Endodermal cell (in vitro differentiated cells): ENCODE results near the gene BRD1. TPM values are rescaled to one million over a fixed set of nuclear protein-coding genes. Genes with fewer than 3 reads are reported as not detected.

Experiments
- DNase-seq: peaks from one replicate; pipeline ENCODE4 v3.0.0-alpha.2; 2017
- H3K27ac ChIP-seq: 2 replicates; pipeline ENCODE4 v1.5.1; 2013; ENCODE audit warnings: mild to moderate bottlenecking, low read depth, low read length, moderate library complexity
- H3K27me3 ChIP-seq: 2 replicates; pipeline ENCODE4 v1.6.1; 2013; ENCODE audit warnings: mild to moderate bottlenecking, low read length, moderate library complexity; ENCODE audit not compliant: insufficient read depth, control insufficient read depth, poor library complexity, severe bottlenecking
- H3K36me3 ChIP-seq: 2 replicates; pipeline ENCODE4 v1.7.0; 2013; ENCODE audit warnings: mild to moderate bottlenecking, low read length, moderate library complexity; ENCODE audit not compliant: control insufficient read depth, insufficient read depth
- H3K4me1 ChIP-seq: one replicate; pipeline ENCODE4 v1.7.0; 2013; ENCODE audit warnings: low read length; ENCODE audit not compliant: control insufficient read depth, insufficient read depth
- H3K4me3 ChIP-seq: 2 replicates; pipeline ENCODE4 v1.5.1; 2013; ENCODE audit warnings: mild to moderate bottlenecking, low read length, moderate library complexity
- H3K9ac ChIP-seq: 2 replicates; pipeline ENCODE4 v1.6.1; 2013; ENCODE audit warnings: mild to moderate bottlenecking, low read length, moderate library complexity; ENCODE audit not compliant: poor library complexity, severe bottlenecking; ENCODE audit errors: extremely low read depth
- H3K9me3 ChIP-seq: 2 replicates; pipeline ENCODE4 v1.6.1; 2013; ENCODE audit warnings: mild to moderate bottlenecking, low read length, moderate library complexity; ENCODE audit not compliant: control insufficient read depth
- H3K27ac Mint-ChIP-seq: 2 replicates; pipeline ENCODE4 v1.8.0; 2020; ENCODE audit warnings: mixed read lengths
- H3K27me3 Mint-ChIP-seq: 2 replicates; pipeline ENCODE4 v1.8.0; 2021; ENCODE audit warnings: mild to moderate bottlenecking, mixed read lengths; ENCODE audit not compliant: insufficient read depth
- H3K36me3 Mint-ChIP-seq: 2 replicates; pipeline ENCODE4 v1.8.0; 2020; ENCODE audit warnings: low read depth, mixed read lengths
- H3K4me1 Mint-ChIP-seq: 2 replicates; pipeline ENCODE4 v1.8.0; 2020; ENCODE audit warnings: mixed read lengths
- H3K4me3 Mint-ChIP-seq: 2 replicates; pipeline ENCODE4 v1.8.0; 2020; ENCODE audit warnings: mild to moderate bottlenecking, moderate library complexity, mixed read lengths
- H3K9me3 Mint-ChIP-seq: 2 replicates; pipeline ENCODE4 v1.8.0; 2020; ENCODE audit warnings: mild to moderate bottlenecking, mixed read lengths
- WGBS, 2 experiments: methylation state at CpG; one replicate each; pipeline versions ENCODE4 v1.1.5 to v1.1.7; 2013; ENCODE audit warnings: missing lambda C conversion rate in 2 of 2, mixed read lengths in 1 of 2; ENCODE audit not compliant: insufficient coverage in 1 of 2, insufficient read length in 1 of 2; 5-methylcytosine and 5-hydroxymethylcytosine counted together
- total RNA-seq, 2 donors: library from RNA; stranded (reverse); fragmentation: NEBNext Ultra II Directional in 1 of 2; extraction: Animal tissue kit (Norgen Biotek cat#: 25700) in 1 of 2; gene quantifications; 2 replicates in 1 of 2; 3 replicates in 1 of 2; pipeline ENCODE4 v1.2.1, GENCODE V29; 2021
- TF ChIP-seq, protein P1 (sequence below): fragments of 200-600 bp; sonication (generic); conservative IDR thresholded peaks from 2 replicates; pipeline ENCODE4 v1.5.0; 2021; ENCODE audit warnings: antibody characterized with exemption, mild to moderate bottlenecking

The BRD1 gene
- total RNA-seq, 2 donors from 2014 or later = 49.5 to 54.9 TPM

DNA sequence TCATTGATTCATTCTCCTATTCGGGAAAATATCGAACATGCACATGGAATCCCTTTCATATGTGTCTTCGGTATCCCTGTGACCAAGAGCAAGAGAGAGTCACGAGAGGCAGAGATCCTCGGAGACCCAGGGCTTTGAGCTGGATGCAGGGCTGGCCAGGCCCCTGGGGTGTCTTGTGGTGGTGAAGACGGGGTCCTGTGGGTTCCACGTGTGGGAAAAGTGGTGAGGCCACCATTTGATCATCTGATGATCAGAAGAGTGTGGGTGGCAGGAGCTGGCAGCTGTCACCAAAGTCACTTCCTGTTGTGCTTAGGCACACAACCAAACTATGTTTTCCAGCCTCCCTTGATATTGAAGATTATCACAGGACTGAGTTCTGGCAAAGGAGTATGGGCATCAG lies 94.0 kb downstream of the BRD1 start:
- H3K27ac ChIP-seq = no peak overlapping the region
- H3K27me3 ChIP-seq = peaks cover 19% of the 10 kb centered on the region
- H3K9me3 ChIP-seq = no peaks in the 10 kb centered on the region
- Mint-ChIP-seq H3K4me3 (no peak overlapping the region), H3K4me1 (no peaks in the 10 kb centered on the region), H3K36me3 (no peaks in the 10 kb centered on the region), H3K27me3 (peaks cover 3% of the 10 kb centered on the region), H3K27ac (no peak overlapping the region), H3K9me3 (peaks cover 15% of the 10 kb centered on the region)
- no peak overlapping the region for H3K9ac ChIP-seq
- DNase-seq = peak; percentile 13
- no peak overlapping the region for H3K4me3 ChIP-seq
- H3K36me3 ChIP-seq = no peaks in the 10 kb centered on the region
- TF ChIP-seq, protein P1, sequence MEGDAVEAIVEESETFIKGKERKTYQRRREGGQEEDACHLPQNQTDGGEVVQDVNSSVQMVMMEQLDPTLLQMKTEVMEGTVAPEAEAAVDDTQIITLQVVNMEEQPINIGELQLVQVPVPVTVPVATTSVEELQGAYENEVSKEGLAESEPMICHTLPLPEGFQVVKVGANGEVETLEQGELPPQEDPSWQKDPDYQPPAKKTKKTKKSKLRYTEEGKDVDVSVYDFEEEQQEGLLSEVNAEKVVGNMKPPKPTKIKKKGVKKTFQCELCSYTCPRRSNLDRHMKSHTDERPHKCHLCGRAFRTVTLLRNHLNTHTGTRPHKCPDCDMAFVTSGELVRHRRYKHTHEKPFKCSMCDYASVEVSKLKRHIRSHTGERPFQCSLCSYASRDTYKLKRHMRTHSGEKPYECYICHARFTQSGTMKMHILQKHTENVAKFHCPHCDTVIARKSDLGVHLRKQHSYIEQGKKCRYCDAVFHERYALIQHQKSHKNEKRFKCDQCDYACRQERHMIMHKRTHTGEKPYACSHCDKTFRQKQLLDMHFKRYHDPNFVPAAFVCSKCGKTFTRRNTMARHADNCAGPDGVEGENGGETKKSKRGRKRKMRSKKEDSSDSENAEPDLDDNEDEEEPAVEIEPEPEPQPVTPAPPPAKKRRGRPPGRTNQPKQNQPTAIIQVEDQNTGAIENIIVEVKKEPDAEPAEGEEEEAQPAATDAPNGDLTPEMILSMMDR = no peak
- no peaks in the 10 kb centered on the region for H3K4me1 ChIP-seq
- WGBS, 2 experiments = 81 to 87% methylated on average over 5 to 7 of the region's 7 CpGs

DNA sequence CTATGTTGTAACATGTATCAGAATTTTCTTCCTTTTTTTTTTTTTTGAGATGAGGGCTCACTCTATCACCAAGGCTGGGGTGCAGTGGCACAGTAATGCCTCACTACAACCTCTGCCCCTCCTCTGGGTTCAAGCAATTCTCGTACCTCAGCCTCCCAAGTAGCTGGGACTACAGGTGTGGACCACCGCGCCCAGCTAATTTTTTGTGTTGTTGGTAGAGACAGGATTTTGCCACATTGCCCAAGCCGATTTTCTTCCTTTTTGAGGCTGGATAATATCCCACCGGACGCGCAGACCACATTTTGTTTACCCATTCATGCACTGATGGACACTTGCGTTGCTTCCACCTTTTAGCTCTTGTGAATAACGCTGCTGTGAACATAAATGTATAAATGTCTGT lies 97.0 kb downstream of the BRD1 start:
- no peak for DNase-seq
- no peaks in the 10 kb centered on the region for H3K9me3 ChIP-seq
- no peak overlapping the region for H3K27ac Mint-ChIP-seq
- peaks cover 37% of the 10 kb centered on the region for H3K27me3 ChIP-seq
- H3K27me3 Mint-ChIP-seq = peaks cover 13% of the 10 kb centered on the region
- no peaks in the 10 kb centered on the region for H3K36me3 ChIP-seq
- no peak overlapping the region for H3K4me3 Mint-ChIP-seq
- TF ChIP-seq, protein P1 = no peak
- H3K36me3 Mint-ChIP-seq = no peaks in the 10 kb centered on the region
- H3K9me3 Mint-ChIP-seq = peaks cover 4% of the 10 kb centered on the region
- H3K4me1 ChIP-seq = no peaks in the 10 kb centered on the region
- H3K9ac ChIP-seq = no peak overlapping the region
- 85 to 91% methylated on average over 9 of the region's 9 CpGs for WGBS, 2 experiments
- no peak overlapping the region for H3K4me3 ChIP-seq
- H3K4me1 Mint-ChIP-seq = no peaks in the 10 kb centered on the region
- H3K27ac ChIP-seq = no peak overlapping the region

DNA sequence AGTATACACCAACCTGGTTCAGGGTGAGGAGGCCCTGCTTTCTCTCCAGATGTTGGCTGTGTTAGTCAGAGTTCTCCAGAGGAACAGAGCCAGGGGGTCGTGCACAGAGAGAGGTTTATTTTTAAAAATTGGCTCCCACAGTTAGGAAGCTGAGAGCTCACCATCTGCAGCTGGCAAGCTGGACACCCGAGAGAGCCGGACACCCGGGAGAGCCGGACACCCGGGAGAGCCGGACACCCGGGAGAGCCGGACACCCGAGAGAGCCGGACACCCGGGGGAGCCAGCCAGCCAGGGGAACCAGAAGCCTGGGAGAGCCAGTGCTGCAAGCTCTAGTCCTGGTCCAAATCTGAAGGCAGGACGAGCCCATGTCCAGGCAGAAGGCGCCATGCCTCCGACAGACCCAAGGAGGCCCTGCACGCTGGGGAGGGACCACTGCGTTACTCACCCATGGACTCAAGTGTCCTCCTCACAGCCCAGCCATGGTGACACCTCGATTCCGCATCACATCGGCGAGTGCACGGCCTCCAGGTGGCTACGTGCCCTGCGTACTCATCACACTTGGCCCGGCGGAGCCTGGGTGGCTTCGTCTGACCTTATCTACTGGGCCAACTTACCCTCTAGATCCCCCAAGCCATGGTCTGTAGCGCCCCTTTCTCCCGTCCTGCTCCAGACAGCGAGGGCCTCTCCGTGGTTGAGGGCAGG lies 99.0 kb downstream of the BRD1 start:
- Histone ChIP-seq H3K9ac (no peak overlapping the region), H3K4me3 (no peak overlapping the region), H3K9me3 (no peaks in the 10 kb centered on the region), H3K4me1 (no peaks in the 10 kb centered on the region), H3K27me3 (peaks cover 51% of the 10 kb centered on the region), H3K36me3 (no peaks in the 10 kb centered on the region), H3K27ac (no peak overlapping the region)
- H3K27me3 Mint-ChIP-seq = peaks cover 22% of the 10 kb centered on the region
- peaks cover 4% of the 10 kb centered on the region for H3K9me3 Mint-ChIP-seq
- H3K27ac Mint-ChIP-seq = no peak overlapping the region
- no peaks in the 10 kb centered on the region for H3K4me1 Mint-ChIP-seq
- WGBS, 2 experiments = 86 to 90% methylated on average over 22 to 31 of the region's 31 CpGs
- no peak for DNase-seq
- no peak overlapping the region for H3K4me3 Mint-ChIP-seq
- H3K36me3 Mint-ChIP-seq = no peaks in the 10 kb centered on the region
- TF ChIP-seq, protein P1 = no peak
